ENCODE measurements around the gene CFAP46. TPM values are rescaled to one million over a fixed set of nuclear protein-coding genes. Genes with fewer than 3 reads are reported as not detected.

The CFAP46 gene
- total and polyA plus RNA-seq, 8 donors = 1.2 to 5.2 (median 3.5) TPM

- ATAC-seq = peak; percentile 83
Measured at GRCh38 chr10:132836832-132837540, 105.4 kb downstream of the CFAP46 start.

GRCh38 chr10:132836248-132836831 lies 106.0 kb downstream of the CFAP46 start:
- intact Hi-C loops (cut with DNase I) = no loop called here
- Histone ChIP-seq H3K4me3 (no peak overlapping the region), H3K36me3 (no peaks in the 10 kb centered on the region), H3K9me3 (peaks cover 0 to under 1% of the 10 kb centered on the region in 2 donors), H3K27ac (no peak overlapping the region), H3K4me1 (no peaks in the 10 kb centered on the region), H3K27me3 (peaks cover 13 to 70% of the 10 kb centered on the region in 2 donors)
- no peak for TF ChIP-seq CTCF (IDR thresholded peaks at IDR 0.05)
- DNase-seq (no peak), ATAC-seq (no peak)

More at GRCh38 chr10:132836832-132837540, 105.4 kb downstream of the CFAP46 start:
- TF ChIP-seq CTCF (IDR thresholded peaks at IDR 0.05) = peak; percentile 92 to 94
- DNase-seq = peak in 3 of 4 donors; percentile 35 to 85 (median 56)
- H3K4me3 ChIP-seq = no peak overlapping the region
- peaks cover 13 to 67% of the 10 kb centered on the region in 2 donors for H3K27me3 ChIP-seq
- peaks cover 0 to 7% of the 10 kb centered on the region in 2 donors for H3K9me3 ChIP-seq
- H3K4me1 ChIP-seq = no peaks in the 10 kb centered on the region
- H3K27ac ChIP-seq = no peak overlapping the region
- intact Hi-C loops (cut with DNase I) = no loop called here
- no peaks in the 10 kb centered on the region for H3K36me3 ChIP-seq

GRCh38 chr10:132835848-132836233 lies 106.5 kb downstream of the CFAP46 start:
- no peak for TF ChIP-seq CTCF (IDR thresholded peaks at IDR 0.05)
- Histone ChIP-seq H3K27ac (no peak overlapping the region), H3K4me3 (no peak overlapping the region), H3K36me3 (no peaks in the 10 kb centered on the region), H3K9me3 (no peaks in the 10 kb centered on the region), H3K27me3 (peaks cover 13 to 70% of the 10 kb centered on the region in 2 donors), H3K4me1 (no peaks in the 10 kb centered on the region)
- DNase-seq = no peak
- intact Hi-C loops (cut with DNase I) = no loop called here
- no peak for ATAC-seq

- H3K4me3 ChIP-seq = no peak overlapping the region
- no peaks in the 10 kb centered on the region for H3K4me1 ChIP-seq
- DNase-seq = peak in 1 of 4 donors; percentile 69
- ATAC-seq = no peak
- no peaks in the 10 kb centered on the region for H3K36me3 ChIP-seq
- TF ChIP-seq CTCF (IDR thresholded peaks at IDR 0.05) = no peak
- H3K27ac ChIP-seq = no peak overlapping the region
- intact Hi-C loops (cut with DNase I) = no loop called here
- peaks cover 13 to 70% of the 10 kb centered on the region in 2 donors for H3K27me3 ChIP-seq
- no peaks in the 10 kb centered on the region for H3K9me3 ChIP-seq
Measured at GRCh38 chr10:132834891-132835847, 107.2 kb downstream of the CFAP46 start.

Measured in left lung (tissue), 10 donors.